DND-41 (cell line): ENCODE data around the gene CNST.
"Not testable (repeated sequence)": the region's sequence is repeated elsewhere in the genome, so short reads cannot be mapped to it uniquely, and the experiment has no call there.

Experiments
- ATAC-seq: fragments of 200-7000 bp; cut with Tn5 transposase; 3 replicates; pipeline ENCODE4 v1.9.1; 2021; ENCODE audit warnings: low read depth; ENCODE audit not compliant: insufficient read depth
- DNase-seq: peaks from one replicate; pipeline ENCODE4 v3.0.0-alpha.2; 2020
- H2AFZ ChIP-seq: 2 replicates; pipeline ENCODE4 v1.6.0; 2012; ENCODE audit warnings: low read depth, low read length
- H3K27ac ChIP-seq: 2 replicates; pipeline ENCODE4 v1.5.1; 2012; ENCODE audit warnings: low read length, inconsistent platforms
- H3K27me3 ChIP-seq: fragments of 200-600 bp; sonication (generic); 2 replicates; pipeline ENCODE4 v1.6.0; 2012; ENCODE audit warnings: low read length, mild to moderate bottlenecking, inconsistent platforms; ENCODE audit not compliant: insufficient read depth, poor library complexity
- H3K36me3 ChIP-seq: 2 replicates; pipeline ENCODE4 v1.5.1; 2012; ENCODE audit warnings: low read length, inconsistent platforms; ENCODE audit not compliant: insufficient read depth
- H3K4me1 ChIP-seq: 2 replicates; pipeline ENCODE4 v1.5.1; 2012; ENCODE audit warnings: mild to moderate bottlenecking, low read length; ENCODE audit not compliant: insufficient read depth
- H3K4me2 ChIP-seq: 2 replicates; pipeline ENCODE4 v1.6.0; 2012; ENCODE audit warnings: mild to moderate bottlenecking, moderate library complexity, low read length, inconsistent platforms; ENCODE audit not compliant: insufficient read depth
- H3K4me3 ChIP-seq, 2 experiments: fragments of 200-600 bp in 1 of 2; shearing (Covaris generic) in 1 of 2; 2 replicates each; pipeline ENCODE4 v1.5.1; 2012 to 2016; ENCODE audit warnings: inconsistent platforms in 2 of 2, low read length in 2 of 2, mild to moderate bottlenecking in 2 of 2, low read depth in 1 of 2, moderate library complexity in 1 of 2
- H3K79me2 ChIP-seq: 2 replicates; pipeline ENCODE4 v1.6.0; 2012; ENCODE audit warnings: low read length, inconsistent platforms; ENCODE audit not compliant: insufficient read depth
- H3K9ac ChIP-seq: 2 replicates; pipeline ENCODE4 v1.6.0; 2012; ENCODE audit warnings: low read depth, mild to moderate bottlenecking, inconsistent platforms, low read length, moderate library complexity
- H3K9me3 ChIP-seq: 2 replicates; pipeline ENCODE4 v1.5.1; 2012; ENCODE audit warnings: low read length, moderate library complexity, mild to moderate bottlenecking, inconsistent platforms; ENCODE audit not compliant: insufficient read depth, severe bottlenecking
- H4K20me1 ChIP-seq: 2 replicates; pipeline ENCODE4 v1.6.0; 2012; ENCODE audit warnings: low read length; ENCODE audit not compliant: insufficient read depth
- CTCF ChIP-seq: IDR thresholded peaks from 2 replicates; pipeline ENCODE4 v1.5.1; 2012; ENCODE audit warnings: borderline replicate concordance, low read length, moderate library complexity, mild to moderate bottlenecking; ENCODE audit not compliant: poor library complexity, severe bottlenecking; ENCODE audit errors: extremely low read depth
- EZH2 ChIP-seq: IDR thresholded peaks from 3 replicates; pipeline ENCODE4 v1.6.1; 2012; ENCODE audit warnings: borderline replicate concordance, low read depth, mild to moderate bottlenecking, moderate library complexity, low read length, inconsistent platforms; ENCODE audit not compliant: severe bottlenecking

Gene CNST

GRCh38 chr1:246691622-246692495 lies 125.6 kb downstream of the CNST start:
- DNase-seq (no peak), ATAC-seq (no peak)
- no peak overlapping the region for H3K4me3 ChIP-seq
- H3K4me2 ChIP-seq: no peak overlapping the region
- H3K4me1 ChIP-seq: peaks cover 11% of the 10 kb centered on the region
- H3K9ac ChIP-seq: no peak overlapping the region
- H3K36me3 ChIP-seq: no peaks in the 10 kb centered on the region
- H3K79me2 ChIP-seq: no peaks in the 10 kb centered on the region
- TF ChIP-seq EZH2 (no peak), CTCF (no peak)
- no peaks in the 10 kb centered on the region for H3K9me3 ChIP-seq
- H3K27ac ChIP-seq: no peak overlapping the region
- no peaks in the 10 kb centered on the region for H3K27me3 ChIP-seq
- H4K20me1 ChIP-seq: no peaks in the 10 kb centered on the region
- no peak overlapping the region for H2AFZ ChIP-seq

DNA sequence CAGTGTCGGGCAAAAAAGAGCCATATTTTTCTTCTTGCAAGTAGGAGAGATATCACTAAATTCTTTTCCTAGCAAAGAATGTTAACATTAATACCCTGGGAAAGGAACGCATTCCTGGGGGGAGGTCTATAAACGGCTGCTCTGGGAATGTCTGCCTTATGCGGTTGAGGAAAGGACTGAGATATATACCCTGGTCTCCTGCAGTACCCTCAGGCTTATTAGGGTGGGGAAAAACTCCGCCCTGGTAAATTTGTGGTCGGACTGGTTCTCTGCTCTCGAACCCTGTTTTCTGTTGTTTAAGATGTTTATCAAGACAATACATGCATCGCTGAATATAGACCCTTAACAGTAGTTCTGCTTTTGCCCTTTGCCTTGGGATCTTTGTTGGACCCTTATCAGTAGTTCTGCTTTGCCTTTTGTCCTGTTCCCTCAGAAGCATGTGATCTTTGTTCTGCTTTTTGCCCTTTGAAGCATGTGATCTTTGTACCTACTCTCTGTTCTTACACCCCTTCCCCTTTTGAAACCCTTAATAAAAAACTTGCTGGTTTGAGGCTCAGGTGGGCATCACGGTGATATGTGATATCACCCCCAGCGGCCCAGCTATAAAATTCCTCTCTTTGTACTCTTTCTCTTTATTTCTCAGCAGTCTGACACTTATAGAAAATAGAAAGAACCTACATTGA lies 128.1 kb downstream of the CNST start:
- H4K20me1 ChIP-seq, H2AFZ ChIP-seq, H3K27ac ChIP-seq, H3K9ac ChIP-seq, H3K4me3 ChIP-seq, DNase-seq, ATAC-seq, H3K9me3 ChIP-seq, H3K36me3 ChIP-seq, H3K27me3 ChIP-seq, H3K79me2 ChIP-seq, H3K4me2 ChIP-seq: not testable (repeated sequence)
- H3K4me1 ChIP-seq: peaks cover 18% of the 10 kb centered on the region

DNA sequence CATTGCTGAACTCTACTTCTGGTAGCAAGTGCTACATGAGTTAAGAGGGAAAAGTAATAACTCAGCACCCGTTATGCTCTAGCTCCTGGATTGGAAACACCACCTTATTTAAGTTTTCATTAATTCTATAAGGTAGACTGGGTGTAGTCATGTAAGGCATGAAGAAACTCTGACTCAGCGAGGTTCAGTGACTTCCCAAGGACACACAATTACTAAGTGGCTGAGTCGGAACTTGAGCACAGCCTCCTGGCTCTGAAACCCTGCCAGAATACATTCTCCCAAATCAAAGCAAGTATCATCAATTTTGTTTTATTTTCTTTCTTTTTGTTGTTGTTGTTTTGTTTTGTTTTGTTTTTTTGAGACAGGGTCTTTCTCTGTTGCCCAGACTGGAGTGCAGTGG lies 128.9 kb downstream of the CNST start:
- Histone ChIP-seq H4K20me1 (no peaks in the 10 kb centered on the region), H3K4me1 (peaks cover 14% of the 10 kb centered on the region), H3K36me3 (no peaks in the 10 kb centered on the region)

More for the DNA sequence above, 128.9 kb downstream of the CNST start:
- Histone ChIP-seq H2AFZ (no peak overlapping the region), H3K9me3 (no peaks in the 10 kb centered on the region), H3K9ac (no peak overlapping the region), H3K4me2 (no peak overlapping the region), H3K27ac (no peak overlapping the region), H3K27me3 (no peaks in the 10 kb centered on the region), H3K79me2 (no peaks in the 10 kb centered on the region), H3K4me3 (no peak overlapping the region)
- no peak for TF ChIP-seq CTCF
- TF ChIP-seq EZH2: no peak
- no peak for ATAC-seq
- no peak for DNase-seq
